Measurements from ENCODE around the gene ATXN3. TPM values are rescaled to one million over a fixed set of nuclear protein-coding genes. Genes with fewer than 3 reads are reported as not detected.

The ATXN3 gene
- total RNA-seq, 1 experiment from 2014 or later: 27.6 TPM

DNA sequence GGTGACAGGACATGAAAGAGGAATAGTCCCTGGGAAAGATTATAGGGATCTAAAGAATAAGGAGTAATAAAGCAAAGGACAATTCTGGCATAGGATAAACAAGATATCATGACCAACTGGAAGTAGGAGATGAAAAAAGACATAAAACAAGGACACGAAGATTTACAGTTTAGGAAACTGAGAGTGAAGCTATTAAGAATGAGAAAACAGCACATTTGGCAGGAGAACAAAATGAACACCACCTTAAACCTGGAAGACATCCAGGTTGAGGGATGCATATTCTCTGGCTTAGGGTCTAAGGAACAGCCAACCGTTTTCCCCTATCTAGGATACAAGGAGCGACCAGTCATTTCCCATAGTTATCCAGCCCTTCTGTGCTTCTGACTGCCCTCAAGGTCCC is 68.4 kb downstream of the ATXN3 start (continued):
- TF ChIP-seq FOSL1 (IDR thresholded peaks at IDR 0.05; ENCODE audit: low read depth) (no peak), ZNF274 (IDR thresholded peaks at IDR 0.05; ENCODE audit: low read depth, low read length) (no peak), CEBPB (IDR thresholded peaks at IDR 0.05; ENCODE audit: low read depth) (no peak)

- no TSS peak for BruUV-seq (replicated peaks)
- H2AFZ ChIP-seq (ENCODE audit: low read depth, low read length, poor library complexity, severe bottlenecking): no peak overlapping the region
These were observed 70.5 kb downstream of the ATXN3 start for GRCh38 chr14:92035890-92036289.

More at GRCh38 chr14:92035890-92036289, 70.5 kb downstream of the ATXN3 start:
- no peak for TF ChIP-seq EGR1 (IDR thresholded peaks at IDR 0.05; ENCODE audit: low read depth)
- TF ChIP-seq ZFX (IDR thresholded peaks at IDR 0.05): no peak
- no peak for TF ChIP-seq RAD21 (IDR thresholded peaks at IDR 0.05; ENCODE audit: low read depth)
- TF ChIP-seq ATF3 (IDR thresholded peaks at IDR 0.05): no peak
- TF ChIP-seq EZH2 (IDR thresholded peaks at IDR 0.05): no peak
- TF ChIP-seq POLR2AphosphoS5 (IDR thresholded peaks at IDR 0.05; ENCODE audit: low read depth, low read length): no peak
- no peak for TF ChIP-seq EZH2phosphoT487 (IDR thresholded peaks at IDR 0.05; ENCODE audit: borderline replicate concordance)
- TF ChIP-seq, protein P1, sequence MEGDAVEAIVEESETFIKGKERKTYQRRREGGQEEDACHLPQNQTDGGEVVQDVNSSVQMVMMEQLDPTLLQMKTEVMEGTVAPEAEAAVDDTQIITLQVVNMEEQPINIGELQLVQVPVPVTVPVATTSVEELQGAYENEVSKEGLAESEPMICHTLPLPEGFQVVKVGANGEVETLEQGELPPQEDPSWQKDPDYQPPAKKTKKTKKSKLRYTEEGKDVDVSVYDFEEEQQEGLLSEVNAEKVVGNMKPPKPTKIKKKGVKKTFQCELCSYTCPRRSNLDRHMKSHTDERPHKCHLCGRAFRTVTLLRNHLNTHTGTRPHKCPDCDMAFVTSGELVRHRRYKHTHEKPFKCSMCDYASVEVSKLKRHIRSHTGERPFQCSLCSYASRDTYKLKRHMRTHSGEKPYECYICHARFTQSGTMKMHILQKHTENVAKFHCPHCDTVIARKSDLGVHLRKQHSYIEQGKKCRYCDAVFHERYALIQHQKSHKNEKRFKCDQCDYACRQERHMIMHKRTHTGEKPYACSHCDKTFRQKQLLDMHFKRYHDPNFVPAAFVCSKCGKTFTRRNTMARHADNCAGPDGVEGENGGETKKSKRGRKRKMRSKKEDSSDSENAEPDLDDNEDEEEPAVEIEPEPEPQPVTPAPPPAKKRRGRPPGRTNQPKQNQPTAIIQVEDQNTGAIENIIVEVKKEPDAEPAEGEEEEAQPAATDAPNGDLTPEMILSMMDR (IDR thresholded peaks at IDR 0.05 in 2 of 3, conservative IDR thresholded peaks at IDR 0.05 in 1 of 3; ENCODE audit: borderline replicate concordance in 1 of 3, insufficient read depth in 1 of 3, low read depth in 2 of 3, low read length in 2 of 3): no peak
- no peak for TF ChIP-seq POLR2A (IDR thresholded peaks at IDR 0.05; ENCODE audit: borderline replicate concordance, extremely low read depth, insufficient read depth, insufficient read length)
- TF ChIP-seq JUND (IDR thresholded peaks at IDR 0.05): no peak
- TF ChIP-seq, protein P2, sequence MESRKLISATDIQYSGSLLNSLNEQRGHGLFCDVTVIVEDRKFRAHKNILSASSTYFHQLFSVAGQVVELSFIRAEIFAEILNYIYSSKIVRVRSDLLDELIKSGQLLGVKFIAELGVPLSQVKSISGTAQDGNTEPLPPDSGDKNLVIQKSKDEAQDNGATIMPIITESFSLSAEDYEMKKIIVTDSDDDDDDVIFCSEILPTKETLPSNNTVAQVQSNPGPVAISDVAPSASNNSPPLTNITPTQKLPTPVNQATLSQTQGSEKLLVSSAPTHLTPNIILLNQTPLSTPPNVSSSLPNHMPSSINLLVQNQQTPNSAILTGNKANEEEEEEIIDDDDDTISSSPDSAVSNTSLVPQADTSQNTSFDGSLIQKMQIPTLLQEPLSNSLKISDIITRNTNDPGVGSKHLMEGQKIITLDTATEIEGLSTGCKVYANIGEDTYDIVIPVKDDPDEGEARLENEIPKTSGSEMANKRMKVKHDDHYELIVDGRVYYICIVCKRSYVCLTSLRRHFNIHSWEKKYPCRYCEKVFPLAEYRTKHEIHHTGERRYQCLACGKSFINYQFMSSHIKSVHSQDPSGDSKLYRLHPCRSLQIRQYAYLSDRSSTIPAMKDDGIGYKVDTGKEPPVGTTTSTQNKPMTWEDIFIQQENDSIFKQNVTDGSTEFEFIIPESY (IDR thresholded peaks at IDR 0.05; ENCODE audit: extremely low read depth, insufficient replicate concordance, low read length): no peak
- TF ChIP-seq SIN3A (IDR thresholded peaks at IDR 0.05; ENCODE audit: low read depth): no peak
- no peak for TF ChIP-seq CEBPB (IDR thresholded peaks at IDR 0.05; ENCODE audit: low read depth)
- TF ChIP-seq, protein P3, sequence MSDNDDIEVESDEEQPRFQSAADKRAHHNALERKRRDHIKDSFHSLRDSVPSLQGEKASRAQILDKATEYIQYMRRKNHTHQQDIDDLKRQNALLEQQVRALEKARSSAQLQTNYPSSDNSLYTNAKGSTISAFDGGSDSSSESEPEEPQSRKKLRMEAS (IDR thresholded peaks at IDR 0.05): no peak
- Histone ChIP-seq H3K79me2 (ENCODE audit: insufficient read depth, low read length) (peaks cover 74% of the 10 kb centered on the region), H3K36me3 (ENCODE audit: control insufficient read depth in 1 of 2, insufficient read depth in 2 of 2, low read length in 2 of 2) (peaks cover 0 to 4% of the 10 kb centered on the region in 2 experiments; a peak in 2 of 4 replicates), H3K4me2 (ENCODE audit: low read length) (no peak overlapping the region), H3K9me2 (ENCODE audit: insufficient read depth) (no peaks in the 10 kb centered on the region), H4K20me1 (ENCODE audit: insufficient read depth) (no peaks in the 10 kb centered on the region), H3K27me3 (ENCODE audit: insufficient read depth, low read length) (no peaks in the 10 kb centered on the region), H3K9ac (ENCODE audit: low read length) (no peak overlapping the region), H3K27ac (ENCODE audit: low read depth, low read length) (no peak overlapping the region), H3K4me3 (replicated peaks in 1 of 2; ENCODE audit: low read depth in 1 of 2, low read length in 2 of 2) (no peak overlapping the region), H3K4me1 (ENCODE audit: control insufficient read depth in 1 of 2, insufficient read depth in 2 of 2, low read length in 2 of 2) (peaks cover 7 to 9% of the 10 kb centered on the region in 2 experiments), H3K9me3 (ENCODE audit: control insufficient read depth in 1 of 2, insufficient read depth in 1 of 2, low read depth in 1 of 2, low read length in 2 of 2) (no peaks in the 10 kb centered on the region)
- CTCF ChIA-PET: no interaction called here
- intact Hi-C loops (cut with micrococcal nuclease): no loop called here
- DNase-seq (ENCODE audit: low read depth, low spot score): no peak
- POLR2A ChIA-PET: no interaction called here
- ATAC-seq: no peak
- RAD21 ChIA-PET (ENCODE audit: low non-redundant PET in 1 of 2, low total read pairs in 2 of 2, uncharacterized antibody in 2 of 2, unreplicated experiment in 2 of 2): no interaction called here
